Measurements from ENCODE around the gene PEAK1.

DNA sequence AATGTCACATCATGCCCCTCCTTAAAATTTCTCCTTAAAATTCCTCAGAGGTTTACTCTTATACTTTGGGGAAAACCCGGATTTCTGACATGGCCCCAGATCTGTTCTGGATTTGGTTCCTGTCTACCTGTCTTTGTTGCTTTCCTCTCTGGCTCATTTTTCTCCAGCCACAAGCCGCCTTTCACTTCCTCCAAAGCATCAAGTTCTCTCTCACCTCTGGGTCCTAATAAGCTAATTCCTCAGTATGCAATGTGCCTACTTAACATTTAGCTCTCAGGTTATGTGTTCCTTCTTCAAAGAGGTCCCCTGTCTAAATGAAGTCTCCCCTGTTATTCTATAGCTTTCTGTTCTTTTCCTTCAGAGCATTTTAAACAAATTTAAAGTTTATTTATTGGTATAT, 16.9 kb upstream of the PEAK1 start:
- TF ChIP-seq, protein P1, sequence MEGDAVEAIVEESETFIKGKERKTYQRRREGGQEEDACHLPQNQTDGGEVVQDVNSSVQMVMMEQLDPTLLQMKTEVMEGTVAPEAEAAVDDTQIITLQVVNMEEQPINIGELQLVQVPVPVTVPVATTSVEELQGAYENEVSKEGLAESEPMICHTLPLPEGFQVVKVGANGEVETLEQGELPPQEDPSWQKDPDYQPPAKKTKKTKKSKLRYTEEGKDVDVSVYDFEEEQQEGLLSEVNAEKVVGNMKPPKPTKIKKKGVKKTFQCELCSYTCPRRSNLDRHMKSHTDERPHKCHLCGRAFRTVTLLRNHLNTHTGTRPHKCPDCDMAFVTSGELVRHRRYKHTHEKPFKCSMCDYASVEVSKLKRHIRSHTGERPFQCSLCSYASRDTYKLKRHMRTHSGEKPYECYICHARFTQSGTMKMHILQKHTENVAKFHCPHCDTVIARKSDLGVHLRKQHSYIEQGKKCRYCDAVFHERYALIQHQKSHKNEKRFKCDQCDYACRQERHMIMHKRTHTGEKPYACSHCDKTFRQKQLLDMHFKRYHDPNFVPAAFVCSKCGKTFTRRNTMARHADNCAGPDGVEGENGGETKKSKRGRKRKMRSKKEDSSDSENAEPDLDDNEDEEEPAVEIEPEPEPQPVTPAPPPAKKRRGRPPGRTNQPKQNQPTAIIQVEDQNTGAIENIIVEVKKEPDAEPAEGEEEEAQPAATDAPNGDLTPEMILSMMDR (IDR thresholded peaks at IDR 0.05): no peak
- TF ChIP-seq POLR2A (IDR thresholded peaks at IDR 0.05): no peak
